ENCODE measurements around the gene DNTT.

The DNTT gene

DNA sequence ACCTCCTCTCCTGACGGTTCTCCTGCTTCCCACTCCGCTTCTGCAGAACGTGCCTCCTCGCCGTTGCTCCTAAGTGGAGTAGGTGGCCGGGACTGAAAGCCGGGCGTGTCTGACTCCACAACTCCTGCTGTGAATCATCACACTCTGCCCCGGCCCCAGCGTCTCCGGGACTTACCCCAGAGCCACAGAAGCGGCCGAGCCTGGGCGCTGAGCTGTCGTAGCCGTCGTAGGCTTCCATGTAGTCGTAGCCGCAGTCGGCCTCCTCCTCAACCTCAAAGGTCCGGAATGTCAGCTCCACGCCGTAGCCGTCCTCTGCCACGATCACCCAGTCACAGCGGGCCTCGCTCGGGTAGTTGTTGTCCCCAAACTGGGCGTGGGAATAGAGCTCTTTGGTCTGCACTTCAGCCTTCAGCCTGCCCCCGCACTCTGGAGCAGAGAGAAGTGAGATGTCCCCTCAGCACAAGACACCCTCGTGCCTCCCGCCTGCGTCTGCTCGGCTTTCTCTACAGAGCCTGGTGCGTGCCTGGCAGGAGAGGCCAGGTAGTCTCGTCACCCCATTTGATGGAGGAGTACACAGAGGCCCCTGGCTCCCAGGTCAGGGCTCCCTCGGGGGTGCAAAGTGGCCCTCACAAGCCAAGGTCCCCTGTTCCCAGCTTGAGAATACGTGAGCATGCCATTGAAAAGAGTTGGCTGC, 65.8 kb downstream of the DNTT start:
- H3K9me3 ChIP-seq (ENCODE audit: insufficient read depth, low read length): no peaks in the 10 kb centered on the region; the same call in 1 of the 2 replicates
- TF ChIP-seq YY1 (IDR thresholded peaks at IDR 0.05; ENCODE audit: insufficient read depth, insufficient read length): no peak
- TF ChIP-seq SUZ12 (IDR thresholded peaks at IDR 0.05; ENCODE audit: extremely low read depth, insufficient read depth, insufficient read length): no peak
- TF ChIP-seq ZNF274 (IDR thresholded peaks at IDR 0.05; ENCODE audit: low read depth, low read length): no peak
- H3K9ac ChIP-seq (ENCODE audit: insufficient read length, low read depth): no peak overlapping the region
- no peak for DNase-seq (ENCODE audit: low read depth, low spot score)
- no peaks in the 10 kb centered on the region for H3K4me1 ChIP-seq (ENCODE audit: insufficient read depth, insufficient read length)
- no peaks in the 10 kb centered on the region for H3K27me3 ChIP-seq (ENCODE audit: insufficient read depth, insufficient read length)
- H3K36me3 ChIP-seq (ENCODE audit: insufficient read depth, insufficient read length, low read length): no peaks in the 10 kb centered on the region
- no peak overlapping the region for H3K4me3 ChIP-seq (ENCODE audit: insufficient read length, low read depth)

DNA sequence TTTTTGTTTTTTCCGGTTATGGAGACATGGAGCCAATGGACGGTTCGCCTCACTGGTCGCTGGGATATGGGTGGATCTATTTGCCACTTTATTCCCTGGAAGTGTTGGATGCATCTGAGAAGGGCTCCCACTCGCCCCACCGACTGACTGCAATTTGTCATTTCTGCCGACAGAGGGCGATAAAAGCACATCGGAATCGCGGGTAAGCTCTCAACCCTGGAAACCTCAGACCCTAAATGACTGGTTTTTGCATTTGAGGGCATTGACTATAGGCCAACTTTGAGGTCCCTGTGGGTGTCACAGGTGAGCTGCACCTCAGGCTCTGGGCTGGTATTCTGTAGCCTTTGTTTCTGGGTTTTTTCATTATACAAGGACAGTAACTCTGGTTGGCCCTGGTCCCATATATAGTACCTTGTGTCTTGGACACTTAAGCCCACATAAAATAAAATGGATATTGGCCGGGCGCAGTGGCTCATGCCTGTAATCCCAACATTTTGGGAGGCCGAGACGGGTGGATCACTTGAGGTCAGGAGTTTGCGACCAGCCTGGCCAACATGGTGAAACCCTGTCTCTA, 66.4 kb downstream of the DNTT start:
- H3K4me3 ChIP-seq (ENCODE audit: insufficient read length, low read depth): no peak overlapping the region
- H3K36me3 ChIP-seq (ENCODE audit: insufficient read depth, insufficient read length, low read length): no peaks in the 10 kb centered on the region
- peak; percentile 50 for DNase-seq (ENCODE audit: low read depth, low spot score)

GRCh38 chr10:96371356-96371755, 67.1 kb downstream of the DNTT start:
- no peaks in the 10 kb centered on the region for H3K36me3 ChIP-seq (ENCODE audit: insufficient read depth, insufficient read length, low read length)
- DNase-seq (ENCODE audit: low read depth, low spot score): no peak
- H3K4me3 ChIP-seq (ENCODE audit: insufficient read length, low read depth): no peak overlapping the region
- H3K9ac ChIP-seq (ENCODE audit: insufficient read length, low read depth): no peak overlapping the region
- TF ChIP-seq ZNF274 (IDR thresholded peaks at IDR 0.05; ENCODE audit: low read depth, low read length) (no peak), YY1 (IDR thresholded peaks at IDR 0.05; ENCODE audit: insufficient read depth, insufficient read length) (no peak), SUZ12 (IDR thresholded peaks at IDR 0.05; ENCODE audit: extremely low read depth, insufficient read depth, insufficient read length) (no peak)
- H3K4me1 ChIP-seq (ENCODE audit: insufficient read depth, insufficient read length): no peaks in the 10 kb centered on the region
- H3K27me3 ChIP-seq (ENCODE audit: insufficient read depth, insufficient read length): no peaks in the 10 kb centered on the region
- H3K9me3 ChIP-seq (ENCODE audit: insufficient read depth, low read length): no peaks in the 10 kb centered on the region; the same call in 1 of the 2 replicates

More for the DNA sequence above, 66.4 kb downstream of the DNTT start:
- no peak overlapping the region for H3K9ac ChIP-seq (ENCODE audit: insufficient read length, low read depth)
- TF ChIP-seq YY1 (IDR thresholded peaks at IDR 0.05; ENCODE audit: insufficient read depth, insufficient read length) (no peak), SUZ12 (IDR thresholded peaks at IDR 0.05; ENCODE audit: extremely low read depth, insufficient read depth, insufficient read length) (no peak), ZNF274 (IDR thresholded peaks at IDR 0.05; ENCODE audit: low read depth, low read length) (no peak)
- no peaks in the 10 kb centered on the region; the same call in 1 of the 2 replicates for H3K9me3 ChIP-seq (ENCODE audit: insufficient read depth, low read length)
- no peaks in the 10 kb centered on the region for H3K27me3 ChIP-seq (ENCODE audit: insufficient read depth, insufficient read length)
- no peaks in the 10 kb centered on the region for H3K4me1 ChIP-seq (ENCODE audit: insufficient read depth, insufficient read length)

- no peaks in the 10 kb centered on the region for H3K36me3 ChIP-seq (ENCODE audit: insufficient read depth, insufficient read length, low read length)
- peaks cover 12% of the 10 kb centered on the region for H3K4me1 ChIP-seq (ENCODE audit: insufficient read depth, insufficient read length)
- H3K9me3 ChIP-seq (ENCODE audit: insufficient read depth, low read length): no peaks in the 10 kb centered on the region; the same call in 1 of the 2 replicates
- no peak overlapping the region for H3K9ac ChIP-seq (ENCODE audit: insufficient read length, low read depth)
- no peak overlapping the region for H3K4me3 ChIP-seq (ENCODE audit: insufficient read length, low read depth)
- no peak for TF ChIP-seq YY1 (IDR thresholded peaks at IDR 0.05; ENCODE audit: insufficient read depth, insufficient read length)
- no peak for TF ChIP-seq SUZ12 (IDR thresholded peaks at IDR 0.05; ENCODE audit: extremely low read depth, insufficient read depth, insufficient read length)
- TF ChIP-seq ZNF274 (IDR thresholded peaks at IDR 0.05; ENCODE audit: low read depth, low read length): no peak
- no peak for DNase-seq (ENCODE audit: low read depth, low spot score)
- no peaks in the 10 kb centered on the region for H3K27me3 ChIP-seq (ENCODE audit: insufficient read depth, insufficient read length)
Observed at GRCh38 chr10:96374004-96374403, 69.8 kb downstream of the DNTT start.

DNA sequence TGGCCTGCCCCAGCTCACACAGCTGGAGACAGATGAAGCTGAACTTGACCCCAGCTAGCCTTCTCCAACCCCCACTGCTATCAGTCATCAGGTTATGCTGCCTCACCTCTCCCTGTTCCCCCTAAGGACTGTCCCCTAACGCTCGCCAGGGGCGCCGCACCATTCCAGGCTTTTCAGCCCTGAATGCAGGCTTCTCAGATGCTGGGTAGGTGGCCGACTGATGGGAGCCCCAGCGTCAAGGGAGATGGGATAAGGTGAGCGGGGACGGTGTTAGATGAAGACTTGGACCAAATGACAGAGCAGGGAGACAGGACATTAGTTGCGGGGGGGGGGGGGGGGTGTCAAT, 70.4 kb downstream of the DNTT start:
- H3K9ac ChIP-seq (ENCODE audit: insufficient read length, low read depth): no peak overlapping the region
- DNase-seq (ENCODE audit: low read depth, low spot score): no peak
- no peaks in the 10 kb centered on the region for H3K27me3 ChIP-seq (ENCODE audit: insufficient read depth, insufficient read length)
- H3K9me3 ChIP-seq (ENCODE audit: insufficient read depth, low read length): no peaks in the 10 kb centered on the region; the same call in 1 of the 2 replicates
- no peaks in the 10 kb centered on the region for H3K36me3 ChIP-seq (ENCODE audit: insufficient read depth, insufficient read length, low read length)
- peaks cover 12% of the 10 kb centered on the region for H3K4me1 ChIP-seq (ENCODE audit: insufficient read depth, insufficient read length)
- TF ChIP-seq ZNF274 (IDR thresholded peaks at IDR 0.05; ENCODE audit: low read depth, low read length): no peak
- TF ChIP-seq SUZ12 (IDR thresholded peaks at IDR 0.05; ENCODE audit: extremely low read depth, insufficient read depth, insufficient read length): no peak
- no peak for TF ChIP-seq YY1 (IDR thresholded peaks at IDR 0.05; ENCODE audit: insufficient read depth, insufficient read length)
- H3K4me3 ChIP-seq (ENCODE audit: insufficient read length, low read depth): no peak overlapping the region

DNA sequence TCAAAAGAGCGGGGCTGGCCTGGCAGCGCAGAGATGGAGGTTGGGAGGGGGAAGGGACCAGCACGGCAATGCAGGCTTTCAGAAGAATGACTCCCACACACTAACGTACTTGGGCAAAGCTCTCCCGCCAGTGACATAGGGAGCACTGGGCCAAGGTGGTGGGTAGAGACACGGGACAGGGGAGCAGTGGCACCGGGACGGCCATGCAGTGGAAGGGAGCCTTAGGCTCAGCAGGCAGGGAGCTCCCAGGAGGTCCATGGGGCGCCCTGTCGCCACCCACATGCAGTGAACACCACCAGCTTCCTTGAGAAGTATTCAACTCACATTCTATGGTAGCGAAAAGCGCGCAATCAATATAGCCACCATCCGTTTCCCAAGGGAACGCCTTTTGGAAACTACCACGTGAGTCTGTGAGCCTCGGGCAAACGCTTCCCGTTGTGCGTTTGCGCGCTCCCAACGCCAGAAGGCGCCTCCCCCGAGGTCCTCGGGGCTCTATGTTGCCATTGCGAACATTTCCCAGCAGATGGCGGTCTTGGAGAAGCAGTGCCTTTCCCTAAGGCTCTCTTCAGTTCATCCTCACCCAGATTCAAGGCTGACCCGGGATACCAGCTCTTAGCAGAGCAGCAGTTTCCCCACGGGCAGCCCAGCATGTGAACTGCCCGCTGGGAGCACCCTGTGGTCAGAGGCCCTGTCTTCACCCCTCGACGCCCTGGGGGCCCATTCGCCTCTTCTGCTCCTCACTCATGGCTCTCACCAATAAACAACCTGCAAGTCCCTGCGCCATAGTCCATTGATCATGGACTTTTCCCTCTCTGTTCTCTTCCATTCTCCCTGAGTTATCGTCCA, 71.0 kb downstream of the DNTT start:
- no peaks in the 10 kb centered on the region for H3K27me3 ChIP-seq (ENCODE audit: insufficient read depth, insufficient read length)
- H3K36me3 ChIP-seq (ENCODE audit: insufficient read depth, insufficient read length, low read length): no peaks in the 10 kb centered on the region
- peaks cover 14% of the 10 kb centered on the region for H3K4me1 ChIP-seq (ENCODE audit: insufficient read depth, insufficient read length)
- H3K9me3 ChIP-seq (ENCODE audit: insufficient read depth, low read length): no peaks in the 10 kb centered on the region; the same call in 1 of the 2 replicates
- no peak overlapping the region for H3K4me3 ChIP-seq (ENCODE audit: insufficient read length, low read depth)
- H3K9ac ChIP-seq (ENCODE audit: insufficient read length, low read depth): no peak overlapping the region
- DNase-seq (ENCODE audit: low read depth, low spot score): peak; percentile 81
- TF ChIP-seq YY1 (IDR thresholded peaks at IDR 0.05; ENCODE audit: insufficient read depth, insufficient read length) (no peak), ZNF274 (IDR thresholded peaks at IDR 0.05; ENCODE audit: low read depth, low read length) (no peak), SUZ12 (IDR thresholded peaks at IDR 0.05; ENCODE audit: extremely low read depth, insufficient read depth, insufficient read length) (no peak)

DNA sequence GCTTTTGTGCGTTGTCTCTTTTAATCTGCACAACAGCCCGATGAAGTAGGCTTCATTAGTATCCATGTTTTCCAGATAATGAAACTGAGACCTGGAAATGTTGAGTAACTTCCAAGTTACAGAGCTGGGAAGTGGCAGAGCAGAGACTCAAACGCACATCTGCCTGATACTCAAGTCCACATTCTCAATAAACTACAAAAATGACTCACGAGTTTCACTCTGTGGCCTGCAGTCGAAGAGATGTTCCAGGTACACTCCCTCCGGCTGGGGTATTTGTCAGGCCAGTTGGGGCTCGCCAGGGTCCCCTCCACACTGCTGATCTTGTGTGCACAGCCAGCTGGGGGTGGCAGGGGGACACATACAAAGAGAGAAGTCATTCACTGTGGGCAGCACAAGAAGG, 72.2 kb downstream of the DNTT start:
- H3K27me3 ChIP-seq (ENCODE audit: insufficient read depth, insufficient read length): no peaks in the 10 kb centered on the region
- no peak for DNase-seq (ENCODE audit: low read depth, low spot score)
- H3K4me3 ChIP-seq (ENCODE audit: insufficient read length, low read depth): no peak overlapping the region
- no peak for TF ChIP-seq SUZ12 (IDR thresholded peaks at IDR 0.05; ENCODE audit: extremely low read depth, insufficient read depth, insufficient read length)
- TF ChIP-seq ZNF274 (IDR thresholded peaks at IDR 0.05; ENCODE audit: low read depth, low read length): no peak
- no peak for TF ChIP-seq YY1 (IDR thresholded peaks at IDR 0.05; ENCODE audit: insufficient read depth, insufficient read length)
- no peak overlapping the region for H3K9ac ChIP-seq (ENCODE audit: insufficient read length, low read depth)
- peaks cover 14% of the 10 kb centered on the region for H3K4me1 ChIP-seq (ENCODE audit: insufficient read depth, insufficient read length)
- H3K9me3 ChIP-seq (ENCODE audit: insufficient read depth, low read length): no peaks in the 10 kb centered on the region
- no peaks in the 10 kb centered on the region for H3K36me3 ChIP-seq (ENCODE audit: insufficient read depth, insufficient read length, low read length)

Measured in NT2/D1 (cell line).